HG02943 (cell line): ENCODE data around the gene PHEX.
"Not testable (repeated sequence)": the region's sequence is repeated elsewhere in the genome, so short reads cannot be mapped to it uniquely, and the experiment has no call there.

Source experiments
- ATAC-seq: cut with Tn5 transposase; IDR thresholded peaks from one replicate; pipeline ENCODE4 v1.9.1; 2021; ENCODE audit warnings: mild to moderate bottlenecking, low read depth, moderate library complexity; ENCODE audit not compliant: unreplicated experiment

Gene PHEX

GRCh38 chrX:22203186-22203585, 171.1 kb downstream of the PHEX start:
- ATAC-seq = no peak

- ATAC-seq = no peak
Observed at GRCh38 chrX:22206781-22207180, 174.7 kb downstream of the PHEX start.

DNA sequence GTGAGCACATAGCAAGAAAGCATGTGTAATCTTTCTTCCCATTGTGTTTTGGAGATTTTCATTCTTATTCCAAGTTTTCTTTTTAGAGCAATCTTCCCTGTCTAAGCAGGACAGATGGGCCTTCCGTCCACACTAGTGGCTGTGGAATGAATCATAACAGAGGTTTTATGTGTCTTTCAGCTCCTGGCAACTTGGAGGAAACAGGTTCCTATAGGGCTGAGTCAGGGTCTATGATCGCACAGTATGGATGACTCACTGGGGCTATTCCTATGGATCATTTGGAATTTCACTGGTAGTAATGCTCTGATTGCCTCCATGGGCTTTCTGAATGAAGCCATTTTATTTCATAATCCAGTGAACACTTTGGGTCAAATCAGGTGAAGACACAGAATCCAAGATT, 188.8 kb downstream of the PHEX start:
- ATAC-seq = no peak

DNA sequence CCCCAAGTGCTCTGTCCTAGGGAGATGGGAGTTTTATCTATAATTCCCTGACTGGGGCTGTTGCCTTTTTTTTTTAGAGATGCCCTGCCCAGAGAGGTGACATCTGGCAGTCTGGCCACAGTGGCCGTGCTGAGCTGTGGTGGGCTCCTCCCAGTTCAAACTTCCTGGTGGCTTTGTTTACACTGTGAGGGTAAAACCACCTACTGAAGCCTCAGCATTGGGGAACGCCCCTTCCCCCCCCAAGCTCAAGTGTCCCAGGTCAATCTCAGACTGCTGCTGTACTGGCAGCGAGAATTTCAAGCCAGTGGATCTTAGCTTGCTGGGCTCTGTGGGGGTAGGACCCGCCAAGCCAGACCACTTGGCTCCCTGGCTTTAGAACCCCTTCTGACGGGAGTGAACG, 202.3 kb downstream of the PHEX start:
- no peak for ATAC-seq

GRCh38 chrX:22237479-22237878, 205.4 kb downstream of the PHEX start:
- no peak for ATAC-seq

DNA sequence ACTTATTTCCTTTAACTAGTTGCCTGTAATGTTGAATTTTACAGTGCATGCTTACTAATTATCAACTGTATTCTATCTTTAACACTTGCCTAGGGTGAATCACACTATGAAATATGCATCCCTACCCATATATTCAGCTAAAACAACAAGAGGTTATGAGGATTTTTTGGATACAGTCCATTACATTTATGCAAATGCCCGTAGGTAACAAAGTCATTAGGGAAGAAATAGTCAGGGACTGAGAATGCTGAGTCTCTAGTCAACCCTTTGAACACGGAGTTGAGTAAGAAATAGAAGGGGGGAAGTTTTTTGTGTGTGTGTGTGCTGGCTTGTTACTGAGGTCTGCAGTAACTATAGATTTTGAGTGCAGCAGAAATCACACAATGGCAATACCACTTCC, 214.5 kb downstream of the PHEX start:
- ATAC-seq = no peak

DNA sequence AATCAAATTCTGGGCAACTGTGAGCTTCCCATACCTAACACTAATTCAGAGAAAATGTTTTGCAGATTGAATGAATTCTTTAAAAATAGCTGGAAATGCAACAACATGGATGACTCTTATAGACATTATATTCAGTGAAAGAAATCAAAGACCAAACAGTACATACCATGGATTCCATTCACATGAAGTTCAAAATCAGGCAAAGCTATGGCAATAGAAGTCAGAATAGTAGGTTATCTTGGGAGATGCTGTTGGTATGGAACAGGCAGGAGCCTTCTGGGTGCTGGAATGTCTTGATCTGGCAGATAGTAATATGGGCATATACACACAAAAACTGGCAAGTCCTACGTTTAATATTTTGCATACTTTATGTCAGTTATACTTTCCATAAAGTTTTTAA, 215.0 kb downstream of the PHEX start:
- no peak for ATAC-seq

GRCh38 chrX:22248401-22248800, 216.3 kb downstream of the PHEX start:
- ATAC-seq = no peak

GRCh38 chrX:22249371-22249770, 217.2 kb downstream of the PHEX start:
- no peak for ATAC-seq

DNA sequence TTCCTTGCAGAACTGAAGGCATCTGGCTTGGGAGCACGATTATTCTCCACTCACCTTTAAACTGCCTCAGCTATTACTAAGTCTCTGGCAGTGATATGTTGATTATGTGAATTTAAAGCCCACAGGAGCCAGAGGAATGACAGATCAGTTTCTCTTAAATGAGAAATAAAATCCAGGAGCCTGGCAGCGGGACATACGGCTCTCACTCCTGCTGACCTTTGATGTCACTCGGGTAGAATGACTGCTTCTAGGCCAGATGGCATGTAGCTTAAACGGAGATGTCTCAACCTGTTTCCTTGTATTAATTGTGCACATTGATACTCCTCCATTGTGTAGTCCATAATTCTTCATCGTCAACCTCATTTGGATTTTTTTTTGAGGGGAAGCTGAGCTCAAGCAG, 236.6 kb downstream of the PHEX start:
- no peak for ATAC-seq

DNA sequence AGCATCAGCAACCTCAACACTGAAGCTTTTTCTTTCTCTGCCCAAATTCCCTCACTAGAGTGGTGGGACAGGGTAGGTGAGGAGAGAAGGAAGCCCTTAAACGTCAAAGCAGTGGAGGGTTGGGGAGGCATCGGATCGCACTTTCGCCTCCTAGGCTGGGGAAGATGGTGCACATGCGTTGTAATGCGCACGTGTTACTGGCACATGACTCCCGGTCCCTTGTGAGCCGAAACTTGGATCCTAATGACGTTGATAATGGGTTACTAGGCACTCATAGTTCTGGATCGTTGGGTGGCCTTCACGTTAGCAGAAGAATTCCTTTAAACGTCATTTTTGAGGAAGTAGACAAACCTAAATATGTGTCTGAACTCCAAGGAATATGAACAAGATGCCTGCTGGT, 240.5 kb downstream of the PHEX start, which contains the start of gene CBLL2:
TSS of gene CBLL2 (plus strand) at position 301 of the 400 bp plus-strand sequence. CDS start at position 380, 79 bp downstream.
- no peak for ATAC-seq

DNA sequence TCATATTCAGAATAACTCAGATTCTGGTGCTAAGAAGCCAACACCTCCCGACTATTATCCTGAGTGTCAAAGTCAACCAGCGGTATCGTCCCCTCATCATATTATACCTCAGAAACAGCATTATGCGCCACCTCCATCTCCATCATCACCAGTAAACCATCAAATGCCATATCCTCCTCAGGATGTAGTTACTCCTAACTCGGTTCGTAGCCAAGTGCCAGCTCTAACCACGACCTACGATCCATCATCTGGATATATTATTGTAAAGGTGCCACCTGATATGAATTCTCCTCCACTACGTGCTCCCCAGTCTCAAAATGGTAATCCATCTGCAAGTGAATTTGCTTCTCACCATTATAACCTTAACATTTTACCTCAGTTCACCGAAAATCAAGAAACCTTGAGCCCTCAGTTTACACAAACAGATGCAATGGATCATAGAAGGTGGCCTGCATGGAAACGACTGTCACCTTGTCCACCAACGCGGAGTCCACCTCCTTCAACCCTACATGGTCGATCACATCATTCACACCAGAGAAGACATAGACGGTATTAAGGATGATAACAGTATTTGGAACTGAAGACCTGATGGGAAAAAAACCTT, 241.7 kb downstream of the PHEX start:
- ATAC-seq = no peak

DNA sequence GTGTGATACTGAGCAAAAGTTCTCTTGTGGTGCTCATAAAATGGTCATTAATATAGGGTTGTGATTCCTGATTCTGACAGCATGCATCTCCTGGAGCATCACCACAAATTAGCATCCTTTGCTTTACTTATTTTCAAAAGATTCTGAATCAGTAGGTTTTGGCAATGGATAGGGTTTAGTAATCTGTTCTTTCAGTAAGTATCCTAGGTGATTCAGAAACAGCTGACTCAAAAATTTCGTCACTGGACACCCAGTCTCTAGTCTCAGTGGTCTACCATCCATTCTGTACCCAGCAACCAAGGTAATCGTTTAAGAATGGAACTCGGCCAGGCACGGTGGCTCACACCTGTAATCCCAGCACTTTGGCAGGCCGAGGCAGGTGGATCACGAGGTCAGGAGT, 244.7 kb downstream of the PHEX start:
- ATAC-seq = no peak

- ATAC-seq = no peak
Observed at GRCh38 chrX:22278375-22278774, 246.2 kb downstream of the PHEX start.

GRCh38 chrX:22289209-22289608, 257.1 kb downstream of the PHEX start:
- not testable (repeated sequence) for ATAC-seq

DNA sequence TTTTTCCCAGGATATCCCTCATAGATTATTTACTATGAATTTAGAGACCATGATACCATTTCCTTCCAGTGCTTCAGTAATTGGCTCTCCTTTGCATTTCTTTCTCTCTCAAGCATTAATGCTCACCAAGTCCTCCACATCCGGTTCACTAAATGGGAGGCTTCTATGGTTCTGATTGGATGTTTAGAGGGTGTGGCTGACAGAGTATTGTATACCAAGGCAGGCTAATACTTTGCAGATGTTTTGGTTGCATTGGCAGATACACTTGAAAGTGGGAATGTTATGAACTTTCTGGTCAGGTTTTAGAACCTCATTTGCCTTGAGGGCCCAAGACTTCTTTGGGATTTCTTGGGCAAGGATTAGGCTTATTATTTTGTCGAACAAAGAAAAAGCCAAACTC, 264.7 kb downstream of the PHEX start:
- ATAC-seq = no peak

DNA sequence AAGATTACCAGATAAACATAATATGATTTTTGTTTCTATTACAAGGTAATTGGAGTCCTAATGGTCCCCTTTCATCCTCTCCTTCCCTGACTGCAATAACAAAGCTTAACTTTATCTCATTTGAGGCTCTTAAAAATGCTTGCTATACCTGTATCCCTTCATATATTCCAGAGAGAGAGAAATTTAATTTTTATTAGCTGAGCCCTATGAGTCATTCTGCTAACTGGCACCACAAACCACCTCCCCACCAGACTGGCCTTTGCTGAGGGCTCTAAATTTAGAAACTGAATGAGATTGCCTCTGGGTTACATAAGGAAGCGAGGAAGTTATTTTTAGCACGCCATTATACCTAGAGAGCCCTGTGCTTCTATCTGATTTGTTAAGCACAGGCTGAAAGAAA, 268.0 kb downstream of the PHEX start:
- ATAC-seq = no peak
